ENCODE results near the gene SOX15. TPM values are rescaled to one million over a fixed set of nuclear protein-coding genes. Genes with fewer than 3 reads are reported as not detected.
"Not testable (repeated sequence)": the region's sequence is repeated elsewhere in the genome, so short reads cannot be mapped to it uniquely, and the experiment has no call there.

SOX15 gene
- total RNA-seq = 74.0 TPM

DNA sequence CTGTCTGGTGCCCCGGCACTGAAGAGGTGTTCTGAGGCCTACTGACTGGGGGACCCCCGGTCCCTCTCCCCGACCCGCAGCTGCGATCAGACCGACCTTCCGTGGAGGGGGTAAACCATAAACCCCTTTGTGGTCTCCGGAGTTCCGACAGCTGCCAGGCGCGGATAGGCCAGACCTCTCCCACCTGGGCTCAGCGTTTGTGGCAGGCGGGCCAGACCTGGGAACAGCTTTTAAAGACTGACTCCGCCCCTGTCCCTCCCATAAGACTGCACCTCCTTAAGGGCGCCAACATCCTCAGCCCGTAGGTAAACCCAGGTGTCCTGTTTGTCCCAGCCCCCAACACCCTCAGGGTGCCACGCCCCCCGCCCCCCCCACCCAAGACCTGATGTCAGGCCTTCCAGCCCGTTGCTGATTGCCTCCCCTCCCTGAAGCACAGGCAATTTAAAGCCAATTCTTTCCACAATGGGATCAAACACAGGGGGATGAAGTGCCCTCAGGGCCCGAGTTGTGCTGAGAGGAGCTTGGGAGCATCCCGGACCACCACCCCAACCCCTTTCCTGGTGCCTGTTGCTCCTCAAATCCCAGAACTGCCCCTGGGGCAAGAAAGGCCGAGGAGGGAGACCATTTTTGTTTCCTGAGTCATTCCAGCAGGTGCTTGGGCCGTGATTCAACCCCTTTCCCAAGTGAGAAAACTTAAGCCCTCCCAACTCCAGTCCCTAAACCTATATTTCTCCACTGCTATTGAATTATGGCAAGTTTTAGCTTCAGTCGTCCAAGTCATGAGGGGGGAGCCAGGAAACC lies at the start of gene SOX15:
TSS of gene SOX15 (minus strand) at position 204 of the 801 bp plus-strand sequence. CDS start 418 bp downstream, outside the sequence.
- peak; percentile 71 for ATAC-seq

DNA sequence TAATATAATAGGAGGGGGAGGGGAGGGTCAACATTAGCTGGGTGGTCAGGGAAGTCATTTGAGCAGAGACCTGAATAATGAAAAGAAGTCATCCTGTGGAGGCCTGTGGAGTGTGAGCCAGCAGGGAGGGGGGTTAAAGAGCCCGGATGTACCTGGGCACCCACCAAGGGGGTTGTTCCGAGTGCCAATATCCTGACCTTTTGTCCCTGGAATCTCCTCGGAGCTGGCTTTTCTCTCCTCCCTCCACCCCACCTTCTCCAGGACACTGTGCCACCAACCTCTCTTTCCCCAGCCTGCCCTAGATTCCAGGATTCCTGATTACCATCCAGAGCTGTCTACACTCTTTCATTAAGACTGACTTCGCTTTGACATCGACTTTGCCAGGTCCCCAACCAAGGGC lies 46.3 kb upstream of the SOX15 start:
- no peak for ATAC-seq

DNA sequence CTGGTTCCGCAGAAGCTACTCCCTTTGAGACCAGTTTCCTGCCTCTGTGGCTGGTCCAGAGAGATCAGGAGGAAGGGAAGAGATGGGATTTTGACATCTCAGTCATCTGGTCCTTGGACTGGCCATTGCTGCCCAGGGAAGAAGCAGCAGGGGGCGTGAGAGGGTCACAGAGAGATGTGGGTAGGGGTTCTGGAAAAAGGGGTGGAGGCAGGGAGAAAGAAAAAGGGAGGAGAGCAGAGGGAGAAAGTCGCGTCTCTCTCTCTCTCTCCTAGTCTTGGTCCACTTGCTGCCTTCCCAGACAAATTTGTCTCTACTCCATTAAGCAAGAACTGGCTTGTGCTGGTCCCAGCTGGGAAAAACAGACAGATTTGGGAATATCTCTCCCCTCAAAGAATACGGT lies 44.5 kb upstream of the SOX15 start:
- ATAC-seq = no peak

DNA sequence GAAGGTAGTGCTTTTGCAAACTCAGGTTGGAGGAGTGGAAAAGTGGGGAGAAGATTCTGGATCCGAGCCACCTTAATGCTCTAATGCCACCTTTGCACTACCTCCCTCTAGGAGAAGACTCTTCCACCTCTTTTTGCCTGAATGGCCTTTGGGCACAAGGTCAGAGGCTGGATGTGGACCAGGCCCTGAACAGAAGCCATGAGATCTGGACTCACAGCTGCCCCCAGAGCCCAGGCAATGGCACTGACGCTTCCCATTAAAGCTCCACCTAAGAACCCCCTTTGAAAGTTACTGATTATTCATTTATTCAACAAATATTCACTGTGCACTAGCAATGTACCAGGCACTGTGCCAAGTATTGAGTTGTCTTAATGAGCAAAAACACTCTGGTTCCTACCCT lies 43.2 kb upstream of the SOX15 start:
- ATAC-seq = no peak

DNA sequence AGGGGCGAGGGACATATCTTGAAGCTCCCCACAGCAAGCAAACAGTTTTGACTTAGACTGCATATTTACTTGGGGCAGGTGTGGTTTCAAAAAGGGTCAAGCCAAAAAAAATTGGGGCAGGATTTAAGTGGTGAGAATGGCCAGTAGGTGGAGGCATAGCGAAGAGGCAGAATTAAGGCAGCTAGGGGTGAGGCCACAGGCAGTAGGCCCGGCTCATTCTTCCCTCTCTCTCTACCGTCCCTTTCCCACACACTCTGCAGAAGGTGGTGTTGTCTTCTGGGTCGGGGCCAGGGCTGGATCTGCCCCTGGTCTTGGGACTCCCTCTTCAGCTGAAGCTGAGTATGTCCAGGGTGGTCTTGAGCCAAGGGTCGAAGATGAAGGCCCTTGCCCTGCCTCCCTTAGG lies 42.6 kb upstream of the SOX15 start:
- ATAC-seq = peak; percentile 51

DNA sequence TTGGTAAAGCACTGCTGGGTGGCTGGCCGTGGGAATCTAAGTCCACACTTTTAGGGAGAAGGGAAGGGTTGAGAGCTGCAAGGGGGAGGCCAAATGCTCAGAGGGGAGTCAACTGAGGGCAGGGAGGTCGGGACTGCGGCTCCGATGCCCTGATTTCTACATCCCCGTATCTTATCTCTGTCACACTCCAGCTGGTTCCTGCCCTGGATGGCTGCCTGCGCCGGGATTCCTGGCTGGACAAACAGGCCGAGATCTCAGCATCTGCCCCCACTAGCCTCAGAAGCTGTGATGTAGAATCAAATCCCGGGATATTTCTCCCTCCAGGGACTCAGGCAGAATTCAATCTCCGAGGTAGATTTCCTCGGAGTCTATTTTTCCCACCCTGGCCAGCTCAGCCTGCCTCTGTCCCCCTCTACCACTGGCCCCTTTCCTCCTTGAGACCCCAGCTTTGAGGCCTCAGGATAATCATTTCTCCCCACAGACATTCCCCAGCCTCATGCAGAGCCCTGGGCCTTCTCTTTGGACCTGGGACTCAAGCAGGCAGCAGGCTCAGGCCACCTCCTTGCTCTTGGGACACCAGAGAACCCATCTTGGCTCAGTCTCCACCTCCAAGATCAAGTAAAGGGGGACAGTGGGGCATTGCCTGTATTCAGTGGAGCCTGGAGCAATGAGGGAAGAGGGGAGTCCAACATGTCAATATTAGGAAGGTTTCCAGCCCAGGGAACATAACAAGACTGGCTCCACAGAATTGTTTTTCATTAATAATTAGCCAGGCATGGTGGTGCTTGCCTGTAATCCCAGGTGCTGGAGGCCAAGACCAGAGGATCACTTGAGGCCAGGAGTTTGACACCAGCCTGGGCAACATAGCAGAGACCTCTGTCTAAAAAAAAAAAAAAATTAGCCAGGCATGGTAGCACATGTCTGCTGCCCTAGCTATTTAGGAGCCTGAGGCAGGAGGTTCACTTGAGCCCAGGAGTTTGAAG lies 41.8 kb upstream of the SOX15 start:
- no peak for ATAC-seq

DNA sequence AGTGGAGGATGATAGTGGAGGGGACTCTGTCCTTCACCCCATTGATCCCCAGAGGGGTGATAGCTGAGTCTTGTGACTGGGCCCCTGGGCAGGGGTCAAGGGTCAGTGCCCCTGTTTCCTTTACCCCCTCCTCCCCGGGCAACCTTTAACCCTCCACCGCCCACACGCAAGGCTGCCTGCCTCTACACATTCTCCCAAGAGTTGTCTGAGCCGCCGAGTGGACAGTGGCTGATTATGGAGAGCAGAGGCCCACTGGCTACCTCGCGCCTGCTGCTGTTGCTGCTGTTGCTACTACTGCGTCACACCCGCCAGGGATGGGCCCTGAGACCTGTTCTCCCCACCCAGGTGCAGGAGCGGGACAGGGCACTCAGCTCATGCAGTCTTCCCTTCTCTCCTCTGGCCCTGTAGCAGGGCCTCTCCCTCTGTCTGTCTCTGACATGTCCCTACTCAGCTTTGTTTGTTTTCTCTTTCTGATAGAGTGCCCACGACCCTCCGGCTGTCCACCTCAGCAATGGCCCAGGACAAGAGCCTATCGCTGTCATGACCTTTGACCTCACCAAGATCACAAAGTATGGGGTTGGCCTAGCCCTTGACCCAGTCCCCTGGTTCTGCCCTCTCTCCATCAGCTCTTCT lies 40.2 kb upstream of the SOX15 start, which contains the start of gene SHBG:
TSS of gene SHBG (plus strand) at position 197 of the 633 bp plus-strand sequence. CDS start at position 235, 38 bp downstream.
- no peak for ATAC-seq

DNA sequence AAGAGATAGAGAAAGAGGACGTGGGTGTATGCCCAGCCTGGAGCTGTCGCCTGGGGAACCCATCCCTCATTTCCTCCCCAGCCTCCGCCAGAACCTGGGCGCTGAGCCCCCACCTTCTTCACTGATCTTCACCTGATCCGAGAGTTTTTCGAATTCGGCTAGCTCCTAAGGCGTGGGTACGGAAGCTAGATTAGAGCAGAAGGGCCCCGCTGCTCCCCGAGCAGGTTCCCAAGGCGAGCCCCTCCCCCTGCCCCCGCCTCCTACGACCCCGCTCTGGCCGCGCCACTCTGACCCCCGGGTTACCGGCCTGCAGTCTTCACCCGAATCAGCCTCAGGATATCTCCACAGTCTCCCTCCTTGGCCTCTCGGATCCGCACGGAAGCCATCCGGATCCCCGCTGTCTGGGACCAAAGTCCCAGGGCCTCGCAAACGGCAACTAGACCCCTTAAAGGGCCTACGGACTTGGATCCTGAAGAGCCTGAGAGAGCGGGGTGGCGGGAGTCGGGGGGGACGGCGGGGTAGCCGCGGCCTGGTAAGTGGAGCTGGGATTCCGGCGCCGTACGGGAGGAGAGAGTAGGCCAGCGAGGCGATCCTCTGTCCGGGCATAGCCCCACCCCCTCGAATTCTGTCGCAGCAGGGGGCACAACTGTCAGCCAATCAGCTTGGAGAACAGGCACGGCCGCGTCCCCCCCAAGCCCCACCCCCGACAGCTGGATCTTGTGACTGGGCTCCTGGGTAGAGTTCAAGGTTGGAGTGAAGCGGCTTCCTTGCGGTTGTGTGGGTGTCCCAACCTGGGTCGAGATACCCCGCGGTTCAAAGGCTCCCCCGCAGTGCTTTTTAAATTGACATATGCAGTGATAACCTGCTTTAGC lies 37.6 kb upstream of the SOX15 start, which contains the start of gene SAT2:
TSS of gene SAT2 (minus strand) at position 572 of the 872 bp plus-strand sequence. CDS start at position 386, 186 bp downstream.
- peak; percentile 94 for ATAC-seq

DNA sequence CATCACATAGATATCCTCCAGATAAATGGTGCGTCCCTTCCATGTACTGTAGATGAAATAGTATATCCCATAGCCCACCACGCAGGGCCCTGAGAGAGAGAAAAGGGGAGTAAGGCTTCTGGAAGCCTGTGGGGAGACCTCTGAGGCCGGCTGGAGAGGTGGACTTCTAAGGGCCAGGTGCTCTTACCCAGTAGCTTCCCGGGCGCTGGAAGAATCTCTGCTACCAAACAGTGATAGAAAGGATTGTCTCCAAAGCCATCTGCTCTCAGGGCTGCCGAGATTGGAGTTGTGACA lies 37.0 kb upstream of the SOX15 start:
- peak; percentile 3 for ATAC-seq

DNA sequence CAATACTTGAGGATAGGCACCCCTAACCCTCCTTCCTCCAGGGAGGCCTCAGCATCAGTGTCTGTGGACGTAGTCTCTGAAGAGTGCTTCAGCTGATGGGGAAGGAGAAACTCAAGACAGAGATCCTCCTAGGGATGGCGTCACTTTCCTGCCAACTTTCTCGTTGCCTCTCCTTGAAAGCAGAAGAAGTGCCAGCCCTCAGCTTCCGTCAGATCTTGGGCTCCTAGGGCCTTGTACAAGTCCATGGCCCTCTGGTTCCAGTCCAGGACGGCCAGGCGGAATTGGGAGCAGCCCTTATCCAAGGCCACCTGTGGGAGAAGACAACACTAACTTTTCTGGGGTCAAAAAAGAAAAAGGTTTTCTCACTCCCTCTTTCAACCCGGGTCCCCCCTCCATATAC lies 36.4 kb upstream of the SOX15 start:
- ATAC-seq = no peak

DNA sequence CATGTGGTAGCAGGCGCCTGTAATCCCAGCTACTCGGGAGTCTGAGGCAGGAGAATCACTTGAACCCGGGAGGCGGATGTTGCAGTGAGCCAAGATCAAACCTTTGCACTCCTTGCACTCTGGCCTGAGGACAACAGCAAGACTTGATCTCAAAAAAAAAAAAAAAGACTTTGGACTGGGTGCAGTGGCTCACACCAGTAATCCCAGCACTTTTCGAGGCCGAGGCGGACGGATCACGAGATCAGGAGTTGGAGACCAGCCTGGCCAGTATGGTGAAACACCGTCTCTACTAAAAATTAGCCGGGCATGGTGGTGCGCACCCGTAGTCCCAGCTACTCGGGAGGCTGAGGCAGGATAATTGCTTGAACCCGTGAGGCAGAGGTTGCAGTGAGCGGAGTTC lies 35.9 kb upstream of the SOX15 start:
- not testable (repeated sequence) for ATAC-seq

DNA sequence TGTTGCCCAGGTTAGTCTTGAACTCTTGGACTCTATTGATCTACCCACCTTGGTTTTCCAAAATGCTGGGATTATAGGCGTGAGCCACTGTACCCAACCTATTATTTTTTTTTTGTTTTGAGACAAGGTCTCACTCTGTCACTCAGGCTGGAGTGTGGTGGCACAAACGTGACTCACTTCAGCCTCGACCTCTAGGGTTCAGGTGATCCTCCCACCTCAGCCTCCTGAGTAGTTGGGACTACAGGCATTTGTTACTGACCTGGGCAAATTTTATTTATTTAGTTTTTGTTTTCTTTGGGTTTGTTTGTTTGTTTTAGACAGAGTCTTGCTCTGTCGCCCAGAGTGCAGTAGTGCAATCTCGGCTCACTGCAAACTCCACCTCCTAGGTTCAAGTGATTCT lies 33.8 kb upstream of the SOX15 start:
- ATAC-seq = no peak

DNA sequence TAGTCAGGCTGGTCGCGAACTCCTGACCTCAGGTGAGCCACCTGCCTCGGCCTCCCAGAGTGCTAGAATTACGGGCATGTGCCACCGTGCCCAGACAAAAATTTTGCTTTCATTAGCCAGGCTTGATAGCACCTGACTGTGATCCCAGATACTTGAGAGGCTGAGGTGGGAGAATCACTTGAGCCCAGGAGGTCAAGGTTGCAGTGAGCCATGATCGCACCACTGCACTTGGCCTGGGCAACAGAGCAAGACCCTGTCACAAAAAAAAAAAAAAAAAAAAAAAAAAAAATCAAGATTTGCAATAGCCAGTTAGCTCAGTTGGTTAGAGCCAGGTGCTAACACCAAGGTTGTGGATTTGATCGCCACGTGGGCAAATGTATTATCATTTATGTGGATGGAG lies 30.9 kb upstream of the SOX15 start:
- no peak for ATAC-seq

DNA sequence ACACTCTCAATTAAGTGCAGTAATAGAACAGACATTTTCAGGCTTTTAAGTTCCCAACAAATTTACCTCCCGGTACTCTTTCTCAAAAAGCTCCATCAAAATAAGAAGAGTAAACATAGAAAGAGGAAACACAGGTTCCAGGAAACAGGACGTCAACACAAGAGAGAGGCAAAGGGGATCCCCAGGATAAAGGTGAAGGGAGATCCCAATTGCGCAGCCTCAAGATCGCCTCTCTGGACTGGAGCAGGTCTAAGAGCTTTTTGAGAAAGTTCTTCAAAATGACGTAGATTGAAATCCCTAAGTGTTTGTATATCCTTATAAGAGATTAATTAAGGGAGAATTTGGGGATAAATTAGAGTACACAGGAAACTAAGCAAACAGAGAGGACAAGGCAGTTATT lies 28.7 kb upstream of the SOX15 start:
- ATAC-seq = no peak

DNA sequence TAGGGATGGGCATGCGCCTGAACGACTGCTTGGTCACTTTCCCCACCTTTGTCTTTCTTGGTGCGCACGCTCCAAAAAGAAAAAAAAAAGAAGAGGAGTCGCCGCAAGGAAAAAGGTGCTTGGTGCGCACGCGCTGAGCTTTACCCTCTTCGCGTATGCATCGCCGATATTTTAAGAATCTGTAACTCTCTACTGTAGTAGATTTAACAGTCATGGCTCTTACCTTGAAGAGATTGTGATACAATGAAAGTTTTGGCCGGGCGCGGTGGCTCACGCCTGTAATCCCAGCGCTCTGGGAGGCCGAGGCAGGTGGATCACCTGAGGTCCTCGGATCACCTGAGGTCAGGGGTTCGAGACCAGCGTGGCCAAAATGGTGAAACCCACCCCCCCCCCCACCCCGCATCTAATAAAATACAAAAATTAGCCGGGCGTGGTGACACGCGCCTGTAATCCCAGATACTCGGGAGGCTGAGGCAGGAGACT lies 25.4 kb upstream of the SOX15 start:
- ATAC-seq = no peak

DNA sequence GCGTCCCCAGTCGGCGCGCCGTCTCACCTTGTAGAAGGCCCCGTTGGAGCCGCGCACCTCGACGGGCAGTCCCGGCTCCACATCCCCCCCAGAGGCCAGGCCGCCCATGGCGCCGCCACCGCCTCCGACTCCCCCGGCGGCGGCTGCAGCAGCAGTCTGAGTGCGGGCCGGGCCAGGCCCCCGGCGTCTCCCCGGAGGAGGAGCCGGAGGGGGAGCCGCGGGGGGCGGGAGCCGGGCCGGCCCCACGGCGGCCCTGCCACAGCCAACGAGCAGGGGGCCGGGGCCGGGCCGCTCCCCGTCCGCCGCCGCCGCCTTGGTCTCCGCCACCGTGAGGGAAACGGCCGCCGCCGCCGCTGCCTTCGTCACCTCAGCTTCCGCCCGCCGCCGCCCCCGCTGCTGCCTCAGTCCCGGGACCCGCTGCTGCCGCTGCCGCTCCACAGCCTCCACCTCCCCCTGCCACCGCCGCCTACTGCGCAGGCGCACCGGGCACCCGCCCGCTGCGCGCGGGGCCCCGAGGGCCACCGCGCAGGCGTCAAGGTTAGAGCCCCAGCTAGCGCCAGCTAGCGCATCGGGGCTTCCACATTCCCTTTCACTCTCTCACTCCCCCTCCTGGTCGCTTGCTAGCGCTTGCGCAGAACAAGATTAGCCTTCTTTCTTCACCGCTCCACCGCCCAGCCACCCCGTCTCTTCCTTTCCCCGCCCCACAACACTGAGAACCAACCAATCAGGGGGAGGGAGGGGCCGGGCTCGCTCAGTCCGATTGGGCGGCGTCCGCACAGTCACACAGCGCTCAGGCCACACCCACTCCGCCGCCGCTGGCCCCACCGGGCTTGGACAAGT lies 24.8 kb upstream of the SOX15 start, which contains the start of gene FXR2:
TSS of gene FXR2 (minus strand) at position 473 of the 840 bp plus-strand sequence. CDS start at position 108, 365 bp downstream.
- peak; percentile 99 for ATAC-seq

DNA sequence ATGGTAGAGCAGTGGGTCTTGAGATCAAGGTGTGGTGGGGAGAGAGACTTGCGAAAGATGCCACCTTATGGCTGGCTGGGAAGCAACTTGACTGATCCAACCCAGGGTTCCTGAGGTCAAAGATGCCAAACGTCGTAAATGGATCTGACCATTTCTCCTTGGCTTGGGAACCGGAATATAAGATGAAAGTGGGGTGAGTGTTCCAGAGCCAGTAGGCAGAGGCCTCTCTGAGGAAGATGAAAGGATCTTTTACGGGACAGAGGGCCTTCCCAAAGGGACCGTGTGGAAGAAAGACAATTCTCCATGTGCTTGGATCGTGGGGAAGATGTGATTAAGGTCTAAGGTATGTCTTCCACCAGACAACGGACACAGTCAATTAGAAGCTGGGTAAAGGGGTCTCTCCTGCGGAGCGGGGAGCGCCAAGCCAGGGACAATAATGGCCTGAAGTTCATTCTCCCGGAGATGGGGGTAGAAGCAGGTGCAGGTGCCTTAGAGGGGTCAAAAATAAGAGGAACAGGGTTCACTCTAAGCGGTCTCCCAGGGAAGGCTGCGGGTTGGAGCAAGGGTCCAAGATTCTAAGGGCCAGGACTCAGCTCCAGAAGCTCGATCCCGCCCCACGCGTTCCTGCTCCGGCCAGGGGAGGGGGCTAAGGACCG lies 24.0 kb upstream of the SOX15 start:
- no peak for ATAC-seq

DNA sequence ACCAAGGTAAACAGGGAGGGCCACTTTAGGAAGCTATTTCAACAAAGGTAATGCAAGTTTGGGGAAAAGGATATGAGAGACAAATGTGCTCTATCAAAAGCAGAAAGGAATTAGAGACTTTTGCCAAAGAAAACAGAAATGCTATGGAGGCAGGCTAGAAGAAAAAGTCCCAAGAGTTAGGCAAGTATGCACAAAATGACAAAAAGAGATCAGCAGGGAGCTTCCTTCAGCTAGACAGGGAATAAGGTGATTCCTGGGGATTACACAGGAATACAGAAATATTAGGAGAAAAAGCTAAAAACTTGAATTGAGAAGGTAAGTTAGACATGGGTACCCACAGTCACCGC lies 22.4 kb upstream of the SOX15 start:
- ATAC-seq = no peak

DNA sequence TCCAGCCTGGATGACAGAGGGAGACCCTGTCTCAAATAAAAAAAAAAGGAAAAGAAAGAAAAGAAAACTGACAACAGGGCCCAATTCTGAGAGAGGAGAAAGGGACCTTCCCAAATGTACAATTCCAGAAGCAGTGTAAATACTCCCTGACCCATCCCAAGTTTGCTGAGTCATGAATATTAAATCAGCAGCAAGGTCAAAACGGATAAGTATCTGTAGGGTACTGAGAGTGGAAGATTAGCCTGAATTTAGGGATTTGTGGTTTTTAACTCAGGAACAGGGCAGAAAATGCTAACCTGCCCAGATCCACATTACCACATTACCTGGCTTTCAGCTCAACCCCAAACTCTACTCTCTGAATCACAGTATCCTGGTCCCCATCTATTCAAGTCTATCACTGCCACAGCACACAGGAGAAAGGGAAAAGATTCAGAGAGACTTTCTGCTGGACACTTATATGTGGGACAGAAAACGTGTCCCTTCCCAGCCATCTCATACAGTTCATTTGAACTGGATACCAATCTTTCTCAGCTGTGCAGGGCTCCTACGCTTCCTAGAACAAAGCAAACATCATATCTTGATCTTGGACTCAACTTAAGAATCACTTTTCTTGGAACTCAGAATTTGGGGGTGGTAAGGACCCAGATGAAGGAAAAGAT lies 21.9 kb upstream of the SOX15 start:
- ATAC-seq = no peak

DNA sequence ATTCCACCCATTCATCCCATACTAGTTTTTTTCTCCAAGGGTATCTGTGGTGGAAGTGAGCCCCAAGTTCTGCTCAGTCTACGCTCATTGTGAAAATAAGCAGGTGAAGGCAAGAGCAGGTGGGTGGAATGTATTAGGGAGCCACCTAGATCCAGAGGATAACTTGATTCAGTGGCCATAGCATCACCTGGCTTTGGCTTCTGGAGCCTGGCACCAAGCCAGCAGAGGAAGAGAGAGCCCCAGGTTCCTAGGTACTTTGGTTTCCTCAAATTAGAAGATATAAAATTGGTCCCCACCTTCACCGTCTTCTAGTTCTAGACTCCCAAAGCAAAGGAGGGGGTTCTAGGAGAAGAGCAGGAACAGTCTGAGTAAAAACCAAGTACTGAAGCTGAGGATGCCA lies 20.7 kb upstream of the SOX15 start:
- ATAC-seq = no peak

All from esophagus mucosa (tissue), 1 donor.